ENCODE results near the gene CYTH1.

The CYTH1 gene

GRCh38 chr17:78716814-78717393 is 65.2 kb downstream of the CYTH1 start:
- DNase-seq (ENCODE audit: low read depth in 2 of 2), result no peak

DNA sequence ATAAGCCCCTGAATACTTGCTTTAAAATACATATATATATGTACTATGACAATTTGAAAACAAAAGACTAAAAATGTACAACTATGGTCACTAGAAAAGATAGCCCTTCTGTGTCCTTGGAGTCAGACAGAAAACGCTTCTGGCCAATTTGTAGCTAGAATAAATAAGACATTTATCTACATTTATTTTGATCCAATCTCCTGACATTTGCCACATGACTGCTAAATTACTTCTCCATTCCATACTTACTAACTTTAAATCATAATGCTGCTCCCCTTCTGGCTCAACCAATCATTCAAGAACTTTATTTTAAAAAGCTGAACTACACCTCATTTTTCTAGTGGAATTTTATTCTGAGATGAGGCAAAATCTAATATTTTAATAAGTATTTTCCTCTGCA is 65.8 kb downstream of the CYTH1 start:
- DNase-seq (ENCODE audit: low read depth in 2 of 2), result no peak

DNA sequence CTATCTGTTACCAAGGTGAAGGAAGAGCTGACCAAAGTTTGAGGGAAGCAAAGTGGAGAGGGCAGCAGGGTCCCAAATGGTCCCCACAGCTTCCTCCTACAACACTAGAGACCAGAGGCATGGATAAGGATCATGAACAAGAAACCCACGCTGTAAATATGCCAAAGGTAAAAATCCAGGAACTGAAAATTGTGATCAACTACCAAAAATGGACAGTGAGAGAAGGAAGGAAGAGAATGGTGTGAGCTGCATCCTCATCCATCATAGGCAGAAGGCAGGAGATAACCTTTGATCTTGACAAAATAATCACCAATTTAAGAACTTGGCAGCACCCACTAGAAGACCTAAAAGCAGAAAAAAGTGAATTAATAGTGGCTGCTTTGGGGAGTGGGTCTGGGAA is 66.2 kb downstream of the CYTH1 start:
- no peak for DNase-seq (ENCODE audit: low read depth in 2 of 2)

DNA sequence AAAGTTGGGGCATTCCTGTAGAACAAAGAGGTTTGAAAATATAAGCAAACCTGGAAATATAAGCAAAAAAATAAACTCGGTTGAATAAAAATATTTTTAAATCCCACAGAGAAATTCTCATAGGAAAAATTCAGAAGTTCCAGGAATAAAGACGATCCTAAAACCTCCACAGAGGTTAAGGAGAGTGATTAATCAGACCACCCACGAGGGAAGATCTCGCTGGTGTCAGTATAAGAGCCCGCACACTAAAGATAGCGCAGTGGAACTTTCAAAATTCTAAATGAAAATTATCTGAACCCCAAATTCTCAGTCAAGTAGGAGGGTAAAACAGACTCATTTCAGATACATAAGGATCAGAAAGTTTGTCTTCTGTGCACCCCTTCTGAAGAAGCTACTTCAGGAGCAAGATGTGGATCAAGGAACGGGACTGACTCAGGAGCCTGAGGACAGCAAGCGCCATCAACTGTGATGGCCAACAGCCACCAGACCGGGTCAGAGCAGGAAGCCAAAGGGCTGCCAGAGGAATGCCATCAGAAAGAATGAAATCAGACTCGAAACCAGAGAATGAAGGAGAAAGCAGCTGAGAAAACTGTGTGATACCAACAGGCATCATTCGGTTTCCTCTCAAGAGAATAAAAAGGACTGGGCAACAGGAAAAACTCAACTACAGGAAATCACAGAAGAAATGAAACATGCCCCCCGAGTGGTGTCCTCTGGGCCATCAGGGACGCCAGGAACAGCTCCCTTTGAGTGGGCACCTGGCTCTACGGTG is 66.9 kb downstream of the CYTH1 start:
- no peak for DNase-seq (ENCODE audit: low read depth in 2 of 2)

- no peak for DNase-seq (ENCODE audit: low read depth in 2 of 2)
Measured at GRCh38 chr17:78714534-78714933, 67.5 kb downstream of the CYTH1 start.

GRCh38 chr17:78712043-78712442 is 70.0 kb downstream of the CYTH1 start:
- no peak for DNase-seq (ENCODE audit: low read depth in 2 of 2)

DNA sequence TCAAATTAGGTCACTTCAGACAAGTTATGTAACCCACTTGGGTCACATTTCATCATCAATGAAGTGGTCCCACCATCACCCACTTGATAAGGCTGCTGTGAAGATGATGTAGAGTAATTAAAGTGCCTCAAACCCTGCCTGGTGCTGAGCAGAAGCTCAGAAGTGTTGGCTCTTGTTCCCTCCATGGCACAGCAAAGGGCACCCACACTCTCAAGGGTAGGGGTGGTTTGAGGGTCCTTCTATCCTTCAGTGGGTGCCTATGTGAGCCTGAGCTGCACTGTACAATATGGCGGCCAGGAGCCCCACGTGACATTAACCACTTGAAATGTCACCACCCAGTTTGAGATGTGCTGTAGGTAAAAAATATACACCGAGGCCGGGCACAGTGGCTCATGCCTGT is 71.5 kb downstream of the CYTH1 start:
- no peak for DNase-seq (ENCODE audit: low read depth in 2 of 2)

DNA sequence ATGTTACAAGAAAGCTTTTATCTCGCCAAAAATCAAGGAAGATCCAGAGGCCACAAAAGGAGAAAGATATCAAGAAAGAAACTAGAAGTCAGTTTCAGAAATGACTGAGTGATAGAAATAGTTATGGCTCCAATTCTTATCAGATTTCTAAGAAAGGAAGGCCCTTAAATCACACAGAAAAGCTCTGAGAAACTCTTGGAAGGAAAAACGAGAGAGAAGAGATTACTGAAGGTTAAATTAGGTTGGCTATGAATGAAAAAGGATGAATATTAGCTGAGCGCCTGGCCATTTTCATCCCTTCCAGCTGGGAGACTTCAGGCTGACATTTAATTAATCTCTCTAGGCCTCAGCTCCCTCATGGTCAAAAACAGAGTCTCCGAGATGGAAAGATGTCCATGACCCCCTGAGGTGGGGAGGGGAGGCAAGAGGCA is 72.3 kb downstream of the CYTH1 start:
- no peak for DNase-seq (ENCODE audit: low read depth in 2 of 2)

GRCh38 chr17:78709119-78709681 is 72.9 kb downstream of the CYTH1 start:
- DNase-seq (ENCODE audit: low read depth in 2 of 2), result no peak

GRCh38 chr17:78708510-78708973 is 73.5 kb downstream of the CYTH1 start:
- DNase-seq (ENCODE audit: low read depth in 2 of 2), result peak; percentile 16 to 31

GRCh38 chr17:78707923-78708322 is 74.2 kb downstream of the CYTH1 start:
- DNase-seq (ENCODE audit: low read depth in 2 of 2), result no peak

DNA sequence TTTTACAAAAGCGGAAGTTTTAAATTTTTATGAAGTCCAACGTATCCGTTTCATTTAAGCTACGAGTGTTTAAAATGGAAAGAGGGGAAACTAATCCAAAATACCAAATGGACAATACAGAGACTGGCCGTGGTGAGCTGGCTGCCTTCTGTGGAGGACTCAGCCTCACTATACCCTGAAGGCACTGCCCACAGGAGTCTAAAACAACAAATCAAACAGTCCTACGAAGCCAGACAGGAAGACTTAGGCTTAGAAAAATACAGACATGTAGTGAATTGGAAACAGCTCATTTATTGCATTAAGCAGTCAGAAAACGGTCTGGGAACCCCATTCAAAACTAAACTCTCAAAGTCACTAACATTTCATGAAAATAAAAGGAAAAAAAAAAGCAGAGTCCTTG is 75.1 kb downstream of the CYTH1 start:
- no peak for DNase-seq (ENCODE audit: low read depth in 2 of 2)

DNA sequence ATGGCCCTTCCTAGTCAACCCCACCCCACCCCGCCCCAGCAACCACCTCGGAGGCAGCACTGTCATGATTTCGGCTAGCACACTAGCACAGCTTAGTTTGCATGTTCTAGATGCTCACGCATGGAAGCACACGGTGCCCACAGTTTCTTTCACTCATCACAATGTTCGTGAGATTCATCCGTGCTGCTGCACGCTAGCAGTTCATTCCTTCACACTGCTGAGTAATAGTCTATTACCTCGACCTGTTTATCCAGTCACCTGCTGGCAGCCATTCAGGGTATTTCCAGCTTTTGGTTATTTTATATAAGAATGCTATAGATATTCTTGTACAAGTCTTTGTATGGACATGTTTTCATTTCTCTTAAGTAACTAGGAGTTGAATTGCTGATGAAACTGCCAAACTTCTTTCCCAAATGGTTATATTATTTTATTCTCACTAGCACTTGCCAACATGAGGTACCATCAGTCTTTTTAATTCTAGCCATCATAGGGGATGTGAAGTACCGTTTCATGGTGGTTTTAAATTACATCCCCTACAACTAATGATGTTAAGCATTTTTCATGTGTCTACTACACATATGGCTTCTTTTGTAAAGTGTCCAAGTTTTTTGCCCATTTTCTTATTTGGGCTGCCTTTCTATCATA is 75.7 kb downstream of the CYTH1 start:
- no peak for DNase-seq (ENCODE audit: low read depth in 2 of 2)

- no peak for DNase-seq (ENCODE audit: low read depth in 2 of 2)
Measured at GRCh38 chr17:78705071-78705470, 77.0 kb downstream of the CYTH1 start.

- no peak for DNase-seq (ENCODE audit: low read depth in 2 of 2)
Measured at GRCh38 chr17:78704594-78704993, 77.5 kb downstream of the CYTH1 start.

DNA sequence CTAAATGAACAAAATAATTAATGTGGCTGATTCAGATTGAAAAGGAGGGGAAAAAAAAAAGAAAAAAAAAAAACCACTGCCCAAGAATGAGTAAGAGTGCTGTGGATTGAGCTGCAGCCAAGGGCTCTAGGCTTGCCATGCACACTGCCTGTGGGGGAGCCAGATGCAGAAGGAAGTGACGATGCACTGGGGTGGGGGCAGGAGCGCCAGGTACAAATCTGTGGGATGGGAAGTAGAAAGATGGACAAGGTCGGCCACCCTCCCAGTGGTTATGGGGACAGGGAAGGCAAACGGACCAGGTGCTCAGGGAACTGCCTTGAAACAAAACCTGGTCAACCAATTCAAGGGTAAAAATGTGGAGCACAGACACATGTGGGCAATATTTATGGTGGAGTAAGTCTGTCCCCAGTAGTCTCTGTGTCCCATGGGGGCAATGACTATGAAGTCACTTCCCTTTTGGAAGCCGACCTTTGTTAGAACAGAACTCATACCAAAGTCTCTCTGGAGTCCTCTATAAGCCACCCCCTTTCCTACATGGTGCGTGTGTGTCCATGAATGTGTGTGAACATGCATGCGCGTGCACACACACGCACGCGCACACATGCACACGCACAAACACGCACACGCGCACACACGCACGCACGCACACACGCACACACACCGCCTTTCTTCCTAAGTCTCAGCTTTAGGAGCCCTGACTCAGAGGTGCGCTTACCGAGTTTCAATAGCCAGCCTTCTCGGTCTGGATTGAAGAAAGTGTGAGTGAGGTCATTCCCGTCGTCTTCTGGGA is 84.3 kb downstream of the CYTH1 start:
- DNase-seq (ENCODE audit: low read depth in 2 of 2), result no peak

GRCh38 chr17:78697122-78697521 is 85.0 kb downstream of the CYTH1 start:
- DNase-seq (ENCODE audit: low read depth in 2 of 2), result no peak

DNA sequence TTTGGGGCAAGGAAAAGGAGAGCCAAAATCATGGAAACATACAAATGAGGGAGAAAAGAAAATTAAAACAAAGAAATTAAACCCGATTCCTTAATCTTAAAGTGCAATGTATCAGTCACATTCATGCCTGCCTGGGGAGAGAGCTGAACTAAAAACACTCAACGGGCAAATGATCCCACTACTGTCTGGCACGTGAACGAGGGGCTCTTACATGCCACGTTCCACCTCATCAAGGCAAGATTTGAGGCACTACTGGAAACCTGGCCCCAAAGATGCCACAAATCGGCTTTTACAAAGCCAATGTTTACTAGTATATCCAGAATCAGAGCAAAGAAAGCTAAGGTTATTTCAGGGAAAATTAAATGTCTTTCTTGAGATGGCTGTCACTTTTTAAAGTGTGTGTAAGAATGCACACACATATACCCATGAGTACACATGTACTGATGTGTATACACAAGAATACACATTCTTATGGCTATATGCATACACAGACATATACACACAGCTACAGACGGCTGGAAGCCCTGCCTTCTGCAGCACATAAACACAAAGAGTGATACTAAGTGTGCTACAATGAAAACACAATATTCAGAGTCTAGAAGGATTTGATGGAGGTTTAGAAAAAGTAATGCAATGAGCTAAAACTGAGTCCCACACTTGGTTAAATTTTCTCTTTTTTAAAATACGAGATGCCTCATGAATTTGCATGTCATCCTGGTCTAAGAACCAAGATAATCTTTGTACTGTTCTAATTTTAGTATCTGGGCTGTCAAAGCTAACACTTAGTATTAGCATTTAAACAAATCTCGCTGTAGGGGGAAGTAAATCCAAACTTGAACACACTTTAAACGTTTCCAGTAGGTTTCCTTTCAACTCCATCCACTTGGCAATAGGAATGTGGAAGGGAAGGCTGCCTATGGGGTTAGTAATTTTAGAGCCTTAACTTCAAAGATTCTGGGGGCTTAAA is 85.8 kb downstream of the CYTH1 start:
- no peak for DNase-seq (ENCODE audit: low read depth in 2 of 2)

DNA sequence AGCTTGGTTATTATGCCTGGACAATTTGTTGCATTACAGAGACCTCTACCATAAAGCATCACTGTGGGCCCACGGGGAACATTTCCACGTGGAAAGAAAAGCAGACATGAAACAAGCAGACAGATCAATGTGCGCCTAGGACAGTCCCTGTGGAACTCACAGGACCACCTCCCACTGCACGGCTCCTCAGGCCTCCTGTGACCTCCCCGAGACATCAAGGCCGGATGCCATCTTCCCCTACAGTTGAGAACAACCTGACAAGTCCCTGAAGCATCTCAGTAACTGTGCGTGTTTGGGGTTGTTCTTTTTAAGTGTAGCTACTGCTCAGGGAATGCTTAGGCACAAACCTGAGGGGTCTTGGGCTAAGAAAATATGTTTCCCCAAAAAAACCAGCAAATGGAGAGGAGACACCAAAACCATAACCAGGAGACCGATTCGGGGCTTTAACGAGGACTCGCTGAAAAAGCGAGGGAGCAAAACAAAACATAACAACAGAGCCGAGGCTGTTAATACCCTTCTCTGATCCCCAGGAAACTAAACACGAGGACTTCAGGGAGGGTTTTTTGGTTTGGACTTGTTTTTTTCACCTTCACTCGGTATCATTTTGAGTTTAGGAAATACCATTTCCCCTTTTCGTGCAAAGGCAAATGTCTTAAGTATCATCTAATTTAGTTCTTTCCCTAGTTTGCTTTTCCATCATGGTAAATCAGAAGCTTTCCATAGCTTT is 87.1 kb downstream of the CYTH1 start:
- no peak for DNase-seq (ENCODE audit: low read depth in 2 of 2)
